ENCODE measurements around the gene UBA5. TPM values are rescaled to one million over a fixed set of nuclear protein-coding genes. Genes with fewer than 3 reads are reported as not detected.
A peak's percentile ranks its signal among the peaks of the same experiment; 100 is the strongest.

The UBA5 gene
- total and polyA plus RNA-seq, 2 of the 13 experiments (the other 11 are each of a cell fraction or from before 2014, with no cell fraction given) = 30.2 to 46.8 TPM

DNA sequence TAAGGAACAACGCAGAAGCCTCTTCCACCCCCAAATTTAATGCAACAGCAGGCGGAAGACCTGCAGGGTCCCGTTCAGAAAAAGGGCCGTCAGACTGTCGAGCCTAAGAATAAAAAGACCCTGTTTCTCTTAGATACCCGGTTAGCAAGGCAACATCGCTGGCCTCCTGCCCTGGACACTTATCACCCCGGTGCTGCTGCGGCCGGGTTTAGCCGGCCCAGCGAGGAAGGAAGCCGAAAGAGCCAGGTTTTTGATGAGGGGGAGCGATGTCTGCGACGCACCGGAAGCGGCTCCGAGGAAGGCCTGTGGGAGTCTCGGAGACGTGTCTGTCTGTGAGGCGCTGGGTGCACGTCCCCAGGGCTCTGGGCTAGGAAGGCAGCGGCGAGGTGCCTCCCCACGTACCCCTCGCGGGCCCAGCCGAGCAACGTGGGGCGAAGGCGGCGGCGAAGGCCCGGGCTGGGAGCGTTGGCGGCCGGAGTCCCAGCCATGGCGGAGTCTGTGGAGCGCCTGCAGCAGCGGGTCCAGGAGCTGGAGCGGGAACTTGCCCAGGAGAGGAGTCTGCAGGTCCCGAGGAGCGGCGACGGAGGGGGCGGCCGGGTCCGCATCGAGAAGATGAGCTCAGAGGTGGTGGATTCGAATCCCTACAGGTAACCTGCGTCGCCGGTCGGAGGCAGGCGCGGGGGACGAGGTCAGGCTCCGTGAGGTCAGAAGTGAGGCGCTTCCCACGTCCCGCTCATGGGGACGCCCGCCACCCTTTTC lies at the start of gene UBA5 (continued):
- TF ChIP-seq, protein P1, sequence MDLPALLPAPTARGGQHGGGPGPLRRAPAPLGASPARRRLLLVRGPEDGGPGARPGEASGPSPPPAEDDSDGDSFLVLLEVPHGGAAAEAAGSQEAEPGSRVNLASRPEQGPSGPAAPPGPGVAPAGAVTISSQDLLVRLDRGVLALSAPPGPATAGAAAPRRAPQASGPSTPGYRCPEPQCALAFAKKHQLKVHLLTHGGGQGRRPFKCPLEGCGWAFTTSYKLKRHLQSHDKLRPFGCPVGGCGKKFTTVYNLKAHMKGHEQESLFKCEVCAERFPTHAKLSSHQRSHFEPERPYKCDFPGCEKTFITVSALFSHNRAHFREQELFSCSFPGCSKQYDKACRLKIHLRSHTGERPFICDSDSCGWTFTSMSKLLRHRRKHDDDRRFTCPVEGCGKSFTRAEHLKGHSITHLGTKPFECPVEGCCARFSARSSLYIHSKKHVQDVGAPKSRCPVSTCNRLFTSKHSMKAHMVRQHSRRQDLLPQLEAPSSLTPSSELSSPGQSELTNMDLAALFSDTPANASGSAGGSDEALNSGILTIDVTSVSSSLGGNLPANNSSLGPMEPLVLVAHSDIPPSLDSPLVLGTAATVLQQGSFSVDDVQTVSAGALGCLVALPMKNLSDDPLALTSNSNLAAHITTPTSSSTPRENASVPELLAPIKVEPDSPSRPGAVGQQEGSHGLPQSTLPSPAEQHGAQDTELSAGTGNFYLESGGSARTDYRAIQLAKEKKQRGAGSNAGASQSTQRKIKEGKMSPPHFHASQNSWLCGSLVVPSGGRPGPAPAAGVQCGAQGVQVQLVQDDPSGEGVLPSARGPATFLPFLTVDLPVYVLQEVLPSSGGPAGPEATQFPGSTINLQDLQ (CRISPR knock-in tag; IDR thresholded peaks at IDR 0.05) = no peak; the same call in 1 of the 2 replicates
- no peak for TF ChIP-seq ZFP36 (IDR thresholded peaks at IDR 0.05; ENCODE audit: borderline replicate concordance, low read depth, low read length, partially characterized antibody)
- TF ChIP-seq, protein P2, sequence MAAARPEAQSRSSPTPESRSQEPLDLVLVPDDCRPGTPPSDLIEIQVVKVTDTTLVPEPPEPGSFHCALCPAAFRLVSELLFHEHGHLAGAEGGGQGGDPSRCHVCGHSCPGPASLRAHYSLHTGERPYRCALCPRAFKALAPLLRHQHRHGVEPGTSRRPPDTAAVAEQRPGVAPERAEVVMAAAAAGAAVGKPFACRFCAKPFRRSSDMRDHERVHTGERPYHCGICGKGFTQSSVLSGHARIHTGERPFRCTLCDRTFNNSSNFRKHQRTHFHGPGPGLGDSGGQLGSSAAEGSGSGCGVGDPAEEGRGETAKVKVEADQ (CRISPR knock-in tag; IDR thresholded peaks at IDR 0.05; ENCODE audit: borderline replicate concordance) = peak; percentile 65; the same call in 1 of the 2 replicates
- TF ChIP-seq ELF4 (CRISPR knock-in tag; IDR thresholded peaks at IDR 0.05; ENCODE audit: borderline replicate concordance) = peak; percentile 72; the same call in 1 of the 2 replicates
- TF ChIP-seq, protein P3, sequence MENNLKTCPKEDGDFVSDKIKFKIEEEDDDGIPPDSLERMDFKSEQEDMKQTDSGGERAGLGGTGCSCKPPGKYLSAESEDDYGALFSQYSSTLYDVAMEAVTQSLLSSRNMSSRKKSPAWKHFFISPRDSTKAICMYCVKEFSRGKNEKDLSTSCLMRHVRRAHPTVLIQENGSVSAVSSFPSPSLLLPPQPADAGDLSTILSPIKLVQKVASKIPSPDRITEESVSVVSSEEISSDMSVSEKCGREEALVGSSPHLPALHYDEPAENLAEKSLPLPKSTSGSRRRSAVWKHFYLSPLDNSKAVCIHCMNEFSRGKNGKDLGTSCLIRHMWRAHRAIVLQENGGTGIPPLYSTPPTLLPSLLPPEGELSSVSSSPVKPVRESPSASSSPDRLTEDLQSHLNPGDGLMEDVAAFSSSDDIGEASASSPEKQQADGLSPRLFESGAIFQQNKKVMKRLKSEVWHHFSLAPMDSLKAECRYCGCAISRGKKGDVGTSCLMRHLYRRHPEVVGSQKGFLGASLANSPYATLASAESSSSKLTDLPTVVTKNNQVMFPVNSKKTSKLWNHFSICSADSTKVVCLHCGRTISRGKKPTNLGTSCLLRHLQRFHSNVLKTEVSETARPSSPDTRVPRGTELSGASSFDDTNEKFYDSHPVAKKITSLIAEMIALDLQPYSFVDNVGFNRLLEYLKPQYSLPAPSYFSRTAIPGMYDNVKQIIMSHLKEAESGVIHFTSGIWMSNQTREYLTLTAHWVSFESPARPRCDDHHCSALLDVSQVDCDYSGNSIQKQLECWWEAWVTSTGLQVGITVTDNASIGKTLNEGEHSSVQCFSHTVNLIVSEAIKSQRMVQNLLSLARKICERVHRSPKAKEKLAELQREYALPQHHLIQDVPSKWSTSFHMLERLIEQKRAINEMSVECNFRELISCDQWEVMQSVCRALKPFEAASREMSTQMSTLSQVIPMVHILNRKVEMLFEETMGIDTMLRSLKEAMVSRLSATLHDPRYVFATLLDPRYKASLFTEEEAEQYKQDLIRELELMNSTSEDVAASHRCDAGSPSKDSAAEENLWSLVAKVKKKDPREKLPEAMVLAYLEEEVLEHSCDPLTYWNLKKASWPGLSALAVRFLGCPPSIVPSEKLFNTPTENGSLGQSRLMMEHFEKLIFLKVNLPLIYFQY (CRISPR knock-in tag; IDR thresholded peaks at IDR 0.05; ENCODE audit: borderline replicate concordance) = no peak
- 0 out of 2 replicates have a peak, but pooled peaks have one; percentile 11 for TF ChIP-seq ZNF274 (CRISPR knock-in tag; IDR thresholded peaks at IDR 0.05)
- 0 out of 2 replicates have a peak, but pooled peaks have one; percentile 21 for TF ChIP-seq ZNF552 (CRISPR knock-in tag; IDR thresholded peaks at IDR 0.05; ENCODE audit: borderline replicate concordance)
- TF ChIP-seq CBX5 (CRISPR knock-in tag; IDR thresholded peaks at IDR 0.05; ENCODE audit: borderline replicate concordance) = no peak
- peak; percentile 64 to 67; a peak in 3 of 4 replicates for TF ChIP-seq POLR2A (IDR thresholded peaks at IDR 0.05; ENCODE audit: insufficient read depth in 1 of 2, low read depth in 2 of 2, low read length in 2 of 2)
- peak; percentile 78; the same call in 1 of the 2 replicates for TF ChIP-seq ZNF703 (CRISPR knock-in tag; IDR thresholded peaks at IDR 0.05; ENCODE audit: borderline replicate concordance)
- no peak for TF ChIP-seq ZNF589 (CRISPR knock-in tag; conservative IDR thresholded peaks at IDR 0.05)
- peak; percentile 61 for TF ChIP-seq SIN3B (IDR thresholded peaks at IDR 0.05; ENCODE audit: low read length)
- TF ChIP-seq ZNF619 (CRISPR knock-in tag; IDR thresholded peaks at IDR 0.05) = no peak
- TF ChIP-seq LCORL (IDR thresholded peaks at IDR 0.05) = no peak
- peak; percentile 16; the same call in 1 of the 2 replicates for TF ChIP-seq LCORL (CRISPR knock-in tag; IDR thresholded peaks at IDR 0.05)
- TF ChIP-seq TARDBP (CRISPR knock-in tag; IDR thresholded peaks at IDR 0.05) = peak; percentile 65
- TF ChIP-seq ZNF556 (CRISPR knock-in tag; IDR thresholded peaks at IDR 0.05; ENCODE audit: borderline replicate concordance) = no peak

Measured in HepG2 (cell line).